Ramos (cell line): ENCODE data around the gene RNFT2.

Source experiments
- in situ Hi-C: fragments of 300-500 bp; cut with MboI; formaldehyde crosslinking; loops from one replicate; pipeline ENCODE4 v1.14.3; 2022; ENCODE audit warnings: low sequenced_read_pairs; ENCODE audit not compliant: unreplicated experiment

RNFT2 gene

DNA sequence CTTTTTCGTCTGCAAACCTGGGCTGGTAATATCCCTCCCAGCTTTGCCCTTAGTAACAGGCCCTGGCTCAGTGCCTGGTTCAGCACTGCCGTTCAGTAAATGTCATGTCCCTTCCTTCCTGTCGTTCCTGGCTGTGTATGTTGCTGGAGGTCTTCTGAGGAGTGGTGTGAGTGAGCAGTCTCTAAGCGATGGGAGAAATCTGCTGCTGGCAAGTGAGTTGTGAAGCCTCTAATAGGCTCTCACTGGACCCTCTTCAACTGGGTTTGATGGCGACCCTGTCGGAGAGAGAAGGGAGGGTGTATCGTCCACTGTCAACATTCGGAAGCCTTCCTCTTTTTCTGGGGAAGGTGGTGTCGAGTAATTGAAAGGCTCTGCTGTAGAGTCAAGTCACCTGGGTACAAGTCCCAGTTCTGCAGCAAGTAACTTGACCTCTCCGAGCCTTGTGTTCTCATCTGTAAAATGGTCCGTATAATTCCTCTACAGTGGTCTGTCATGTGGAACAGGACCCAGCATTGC is 80.3 kb downstream of the RNFT2 start:
- in situ Hi-C loops, result no loop called here

DNA sequence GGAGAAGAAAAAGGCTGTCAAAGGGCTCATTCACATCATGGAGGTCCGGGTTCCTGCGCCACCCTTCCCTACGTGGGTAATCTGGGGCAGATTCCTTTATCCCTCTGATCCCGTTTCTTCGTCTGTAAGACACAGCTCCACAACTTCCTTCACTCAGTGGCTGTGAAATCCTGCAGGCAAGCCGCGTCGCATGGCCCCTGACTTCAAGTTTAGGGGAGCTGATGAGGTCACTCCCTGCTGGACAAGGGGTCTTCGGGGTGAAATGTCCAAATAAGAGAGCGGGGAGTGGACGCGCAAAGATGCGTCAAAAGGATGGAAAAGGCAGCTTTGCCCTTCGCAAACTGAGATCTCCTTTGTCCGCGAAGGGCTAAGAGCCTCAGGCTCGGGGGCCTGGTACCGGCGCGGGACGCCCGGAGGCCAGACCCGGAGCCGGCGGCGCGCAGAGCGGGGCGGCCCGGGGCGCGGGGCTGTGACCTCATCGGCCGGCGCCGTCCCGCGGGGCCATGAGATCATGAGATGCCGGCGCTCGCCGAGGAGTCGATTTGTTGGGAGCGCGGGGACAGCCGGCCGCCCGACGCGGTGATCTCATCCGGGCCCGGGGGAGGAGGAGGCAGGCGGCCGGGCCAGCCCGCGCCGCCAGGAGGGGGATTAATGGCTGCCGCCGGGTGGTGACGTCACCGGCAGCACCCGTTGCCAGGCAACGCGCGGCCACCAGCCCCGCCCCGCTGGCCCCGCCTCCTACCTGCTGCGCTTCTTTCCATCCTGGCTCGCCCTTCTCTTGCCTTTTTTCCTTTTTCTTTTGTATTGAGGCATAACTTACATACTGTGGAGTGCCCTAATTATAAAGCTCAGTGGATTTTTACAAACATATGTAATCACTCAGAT is 81.1 kb downstream of the RNFT2 start:
- in situ Hi-C loops, result no loop called here

DNA sequence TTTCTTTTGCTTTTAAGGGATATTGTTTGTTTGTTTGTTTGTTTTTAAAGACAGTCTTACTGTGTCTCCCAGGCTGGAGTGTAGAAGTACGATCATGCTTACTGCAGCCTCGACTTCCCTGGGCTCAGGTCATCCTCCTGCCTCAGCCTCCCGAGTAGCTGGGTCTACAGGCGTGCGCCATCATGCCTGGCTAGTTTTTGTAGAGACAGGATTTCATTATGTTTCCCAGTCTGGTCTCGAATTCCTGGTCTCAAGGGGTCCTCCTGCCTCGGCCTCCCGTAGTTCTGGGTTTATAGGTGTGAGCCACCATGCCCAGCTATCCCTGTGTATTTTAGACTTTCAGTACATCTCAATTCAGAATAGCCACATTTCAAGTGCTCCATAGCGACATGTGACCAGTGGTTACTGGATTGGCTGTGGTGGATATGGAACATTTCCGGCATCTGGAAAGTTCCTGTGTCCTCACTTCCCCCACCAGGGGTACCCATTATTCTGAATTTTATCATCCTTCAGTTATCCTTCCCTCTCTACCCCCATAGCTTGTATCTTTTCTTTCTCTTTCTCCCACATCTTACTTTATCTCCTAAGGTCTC is 82.0 kb downstream of the RNFT2 start:
- in situ Hi-C loops, result no loop called here

DNA sequence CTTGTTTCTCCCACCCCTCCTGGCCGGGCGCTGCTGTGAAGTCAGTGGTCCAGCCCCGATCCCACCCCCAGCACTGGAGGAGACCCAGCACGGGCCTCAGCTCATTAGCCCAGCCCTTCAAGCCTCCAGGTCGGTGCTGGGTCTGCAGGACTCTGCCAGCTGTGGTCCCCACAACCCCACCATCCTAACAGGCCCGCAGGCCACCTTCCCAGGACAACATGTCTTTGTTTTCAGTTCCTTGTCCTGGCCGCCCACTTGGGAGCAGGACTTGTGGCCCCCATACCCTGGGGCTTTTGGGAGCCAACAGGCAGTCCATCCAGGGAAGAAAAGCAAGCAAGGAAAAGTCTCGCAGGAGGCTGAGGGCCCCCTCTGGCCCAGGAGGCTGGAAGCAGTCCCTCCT is 83.2 kb downstream of the RNFT2 start:
- in situ Hi-C loops, result no loop called here

DNA sequence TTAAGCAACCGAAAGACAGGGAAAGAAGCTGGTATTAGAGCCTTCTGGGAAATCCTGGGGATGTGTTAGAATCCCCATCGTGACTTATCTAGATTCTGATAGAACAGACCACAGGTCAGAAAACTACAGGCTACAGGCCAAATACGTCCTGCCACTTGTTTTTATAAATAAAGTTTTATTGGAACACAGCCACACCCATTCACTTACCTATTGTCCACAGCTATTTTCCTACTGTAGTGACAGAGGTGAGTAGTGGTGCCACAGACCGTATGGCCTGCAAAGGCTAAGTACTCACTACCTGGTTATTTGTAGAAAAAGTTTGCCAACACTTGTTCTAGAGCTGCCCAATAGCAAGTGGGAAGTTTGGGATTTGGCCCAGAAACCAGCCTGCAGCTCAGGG is 89.3 kb downstream of the RNFT2 start:
- in situ Hi-C loops, result no loop called here

DNA sequence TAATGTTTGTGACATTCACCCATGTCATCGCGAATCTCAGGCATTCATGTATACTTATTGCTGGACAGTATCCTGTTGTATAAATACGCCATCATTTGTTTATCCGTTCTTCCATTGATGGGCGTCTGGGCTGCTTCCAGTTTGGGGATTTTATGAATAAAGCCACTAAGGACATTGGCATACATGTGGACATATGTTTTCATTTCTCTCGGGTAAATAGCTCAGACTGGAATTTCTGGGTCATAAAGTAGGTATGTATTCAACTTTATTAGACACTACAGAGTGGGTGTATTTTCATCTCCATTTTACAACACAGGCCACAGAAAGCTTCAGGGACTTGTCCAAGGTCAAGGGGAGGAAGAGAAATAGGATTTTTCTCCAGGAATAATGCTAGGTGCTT is 94.2 kb downstream of the RNFT2 start:
- in situ Hi-C loops, result no loop called here

DNA sequence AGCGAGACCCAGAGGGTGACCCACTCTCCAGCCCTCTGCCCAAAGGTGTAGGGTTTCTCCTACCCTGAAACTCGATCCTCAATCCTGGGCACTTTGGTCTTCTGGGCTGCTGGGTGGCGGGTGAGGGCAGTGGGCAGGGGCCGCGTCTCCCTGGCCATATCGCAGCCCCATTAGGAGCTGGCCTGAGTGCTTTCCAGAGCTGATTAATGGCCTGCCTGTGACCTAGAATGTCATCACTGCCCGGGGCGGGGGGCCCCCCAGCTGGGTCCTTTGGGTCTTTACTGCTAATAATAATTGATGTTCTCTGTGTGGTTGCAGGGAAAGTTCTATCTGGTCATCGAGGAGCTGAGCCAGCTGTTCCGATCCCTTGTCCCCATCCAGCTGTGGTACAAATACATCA is 95.4 kb downstream of the RNFT2 start:
- in situ Hi-C loops, result no loop called here

DNA sequence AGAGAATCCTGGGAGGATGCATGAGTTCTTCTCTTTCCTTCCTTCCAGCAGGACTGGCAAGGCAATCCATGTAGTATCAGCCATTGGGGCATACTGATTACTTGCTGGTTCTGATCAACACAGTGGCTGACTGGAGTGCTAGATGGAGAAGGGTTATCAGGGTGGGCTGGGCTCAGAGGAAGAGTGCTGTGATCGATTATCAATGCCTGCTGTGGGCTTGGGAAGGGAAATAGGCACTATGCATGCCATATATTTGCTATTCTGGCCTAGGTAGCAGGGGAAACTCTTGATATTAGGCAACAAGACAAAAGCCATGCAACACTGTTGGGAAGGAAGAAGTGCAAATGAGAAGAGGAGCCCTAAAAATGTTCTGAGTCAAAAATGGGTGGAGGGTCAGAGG is 97.4 kb downstream of the RNFT2 start:
- in situ Hi-C loops, result no loop called here

DNA sequence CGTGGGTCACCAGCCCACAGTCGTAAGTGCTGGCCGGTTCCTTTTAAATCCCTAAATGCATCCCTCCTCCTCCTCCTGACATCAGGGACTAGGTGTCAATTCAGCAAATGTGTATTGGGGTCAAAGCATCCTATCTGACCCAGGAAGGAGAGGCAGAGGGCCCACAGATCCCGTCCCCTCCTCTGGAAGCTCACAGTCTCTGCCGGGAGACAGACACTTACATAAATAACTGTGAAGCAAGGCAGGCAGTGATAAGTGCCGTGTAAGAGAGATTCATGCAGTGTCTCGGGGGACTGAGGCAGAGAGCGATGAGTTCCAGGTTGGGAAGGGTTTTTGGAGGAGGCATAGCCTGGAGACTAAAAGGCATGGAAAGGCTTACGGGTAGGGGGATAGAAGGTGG is 99.0 kb downstream of the RNFT2 start:
- in situ Hi-C loops, result no loop called here

DNA sequence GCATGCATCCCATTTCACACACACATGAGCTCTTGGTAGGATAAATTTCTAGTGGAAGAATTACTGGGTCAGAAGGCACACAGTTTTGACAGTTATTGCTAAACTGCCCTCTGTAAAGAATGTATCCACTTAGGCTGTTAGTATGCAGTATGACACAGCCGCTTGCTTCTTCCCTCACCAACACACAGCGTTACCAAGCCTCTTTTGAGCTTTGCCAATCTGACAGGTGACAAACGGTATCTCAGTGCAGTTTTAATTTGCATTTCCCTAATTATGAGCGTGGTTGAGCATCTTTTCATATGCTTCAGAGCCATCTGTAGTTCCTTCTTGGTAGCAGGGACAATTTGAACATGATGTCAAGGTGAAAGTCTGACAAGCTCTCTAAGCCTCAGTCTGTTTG is 100.2 kb downstream of the RNFT2 start:
- in situ Hi-C loops, result no loop called here

DNA sequence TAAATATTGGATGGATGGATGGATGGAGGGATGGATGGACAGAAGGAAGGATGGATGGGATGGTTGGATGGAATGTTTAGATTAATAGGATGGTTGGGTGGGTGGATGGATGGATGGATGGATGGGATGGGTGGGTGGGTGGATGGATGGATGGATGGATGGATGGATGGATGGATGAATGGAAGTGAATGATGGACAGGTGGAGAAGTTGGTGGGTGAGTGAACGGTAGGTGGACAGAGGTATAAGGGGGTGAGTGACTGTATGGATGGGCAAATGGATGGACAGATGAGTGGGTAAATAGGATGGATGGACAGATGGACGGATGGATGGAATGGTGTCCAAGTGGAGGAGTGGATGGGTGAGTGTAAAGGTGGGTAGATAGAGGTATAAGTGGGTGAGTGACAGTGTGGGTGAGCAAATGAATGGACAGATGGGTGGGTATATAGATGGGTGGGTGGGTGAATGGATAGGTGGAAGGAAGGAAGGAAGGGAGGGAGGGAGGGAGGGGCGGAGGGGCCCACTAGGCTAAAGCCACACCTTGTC is 101.2 kb downstream of the RNFT2 start:
- in situ Hi-C loops, result no loop called here

DNA sequence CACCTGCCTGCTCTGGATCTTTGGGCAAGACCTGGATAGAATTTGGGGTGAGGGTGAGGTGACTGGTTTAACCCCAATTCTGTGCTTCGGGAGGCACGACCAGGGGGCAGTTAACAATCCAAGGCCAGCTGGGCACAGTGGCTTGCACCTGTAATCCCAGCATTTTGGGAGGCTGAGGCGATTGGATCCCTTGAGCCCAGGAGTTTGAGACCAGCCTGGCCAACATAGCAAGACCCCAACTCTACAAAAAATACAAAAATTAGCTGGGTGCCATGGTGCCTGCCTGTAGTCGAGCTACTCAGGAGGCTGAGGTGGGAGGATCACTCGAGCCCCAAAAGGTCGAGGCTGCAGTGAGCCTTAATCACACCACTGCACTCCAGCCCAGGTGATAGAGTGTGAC is 105.0 kb downstream of the RNFT2 start:
- in situ Hi-C loops, result no loop called here

DNA sequence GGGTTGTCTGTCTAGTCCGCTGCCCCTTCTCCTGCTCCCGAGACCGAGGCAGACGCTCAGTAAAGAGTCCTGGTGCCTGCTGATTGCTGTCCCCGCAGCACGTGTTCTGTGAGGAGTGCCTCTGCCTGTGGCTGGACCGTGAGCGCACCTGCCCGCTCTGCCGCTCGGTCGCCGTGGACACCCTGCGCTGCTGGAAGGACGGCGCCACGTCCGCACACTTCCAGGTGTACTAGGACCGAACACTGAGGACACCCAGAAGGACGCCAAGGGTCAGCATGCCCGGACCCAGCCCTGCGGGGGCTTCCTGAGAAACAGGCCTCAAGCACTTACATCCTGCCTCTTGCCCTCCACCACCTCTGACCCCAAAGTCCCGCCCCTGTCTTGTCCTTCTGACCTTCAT is 111.1 kb downstream of the RNFT2 start:
- in situ Hi-C loops, result no loop called here

DNA sequence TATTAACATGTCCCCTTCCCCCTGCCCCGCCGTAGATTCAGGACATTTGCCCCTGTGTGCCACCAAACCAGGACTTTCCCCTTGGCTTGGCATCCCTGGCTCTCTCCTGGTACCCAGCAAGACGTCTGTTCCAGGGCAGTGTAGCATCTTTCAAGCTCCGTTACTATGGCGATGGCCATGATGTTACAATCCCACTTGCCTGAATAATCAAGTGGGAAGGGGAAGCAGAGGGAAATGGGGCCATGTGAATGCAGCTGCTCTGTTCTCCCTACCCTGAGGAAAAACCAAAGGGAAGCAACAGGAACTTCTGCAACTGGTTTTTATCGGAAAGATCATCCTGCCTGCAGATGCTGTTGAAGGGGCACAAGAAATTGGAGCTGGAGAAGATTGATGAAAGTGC is 114.2 kb downstream of the RNFT2 start:
- in situ Hi-C loops, result no loop called here

DNA sequence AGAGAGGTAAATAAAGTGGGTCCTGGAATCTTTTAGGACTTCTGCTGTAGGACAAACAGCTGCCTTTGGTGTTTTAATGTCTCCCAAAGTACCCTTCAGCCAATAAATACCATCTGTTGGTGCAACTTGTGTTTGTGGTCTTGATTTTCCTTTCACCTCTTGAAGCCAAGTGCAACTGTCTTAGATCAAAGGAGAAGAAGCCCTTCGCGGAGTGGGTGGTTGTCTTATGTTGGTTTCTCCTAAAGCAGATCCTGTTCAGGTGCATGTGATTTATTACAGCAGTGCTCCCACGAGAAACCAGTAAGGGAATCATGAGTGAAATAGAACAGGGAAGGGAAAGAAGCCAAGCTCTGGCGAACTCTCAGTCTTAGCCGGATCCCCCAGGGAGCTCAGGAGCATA is 115.4 kb downstream of the RNFT2 start:
- in situ Hi-C loops, result no loop called here

DNA sequence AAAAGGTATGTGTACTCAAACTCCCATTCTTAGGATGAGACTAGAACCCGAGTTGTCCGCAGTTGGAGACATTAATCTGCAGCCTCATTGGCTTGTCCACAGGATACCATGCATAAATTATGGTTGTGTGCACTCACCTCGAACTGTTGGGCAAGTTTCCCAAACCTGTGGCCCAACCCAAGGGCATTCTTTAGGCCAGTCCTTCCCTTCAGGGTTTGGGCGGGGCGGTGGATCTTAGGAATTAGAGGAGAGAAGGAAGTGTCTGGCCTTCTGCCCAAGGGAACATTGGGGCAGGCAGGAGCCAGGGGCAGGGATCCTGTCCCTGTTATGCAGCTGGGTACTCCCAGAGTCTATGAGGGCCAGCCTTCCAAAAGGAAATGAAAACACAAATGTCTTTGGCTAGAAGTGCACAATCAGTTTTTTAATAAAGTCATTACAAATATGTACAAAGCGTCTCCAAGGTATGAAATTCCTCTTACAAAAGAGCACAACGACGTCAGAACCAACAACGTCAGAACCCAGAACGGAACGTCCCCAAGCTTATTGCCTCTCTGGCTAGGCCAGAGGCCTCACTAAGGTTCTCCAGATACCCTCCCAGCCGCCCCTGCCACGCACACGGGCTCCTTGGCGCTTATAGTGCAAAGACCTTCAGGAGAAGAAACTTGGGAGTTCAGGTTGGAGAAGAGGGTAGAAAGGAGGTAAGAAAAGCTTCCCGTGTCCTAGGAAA is 117.8 kb downstream of the RNFT2 start:
- in situ Hi-C loops, result no loop called here

DNA sequence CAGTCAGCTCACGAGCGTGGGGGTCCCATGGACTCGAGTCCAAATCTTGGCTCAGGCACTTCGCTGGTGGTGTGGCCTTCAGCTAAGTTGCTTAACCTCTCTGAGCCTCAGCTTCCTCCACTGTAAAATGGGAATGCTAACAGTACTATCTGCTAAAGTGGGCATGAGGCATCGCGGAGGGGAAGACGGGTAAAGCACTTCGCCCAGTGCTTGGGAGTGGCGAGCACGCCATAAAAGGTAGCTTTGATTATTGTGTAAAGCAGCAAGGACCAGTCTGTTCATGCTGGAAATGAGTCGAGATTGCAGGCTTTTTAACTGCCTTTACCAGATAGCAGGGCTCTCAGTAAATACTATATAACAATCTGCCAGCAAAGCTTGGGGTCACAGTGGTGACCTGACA is 118.6 kb downstream of the RNFT2 start:
- in situ Hi-C loops, result no loop called here

DNA sequence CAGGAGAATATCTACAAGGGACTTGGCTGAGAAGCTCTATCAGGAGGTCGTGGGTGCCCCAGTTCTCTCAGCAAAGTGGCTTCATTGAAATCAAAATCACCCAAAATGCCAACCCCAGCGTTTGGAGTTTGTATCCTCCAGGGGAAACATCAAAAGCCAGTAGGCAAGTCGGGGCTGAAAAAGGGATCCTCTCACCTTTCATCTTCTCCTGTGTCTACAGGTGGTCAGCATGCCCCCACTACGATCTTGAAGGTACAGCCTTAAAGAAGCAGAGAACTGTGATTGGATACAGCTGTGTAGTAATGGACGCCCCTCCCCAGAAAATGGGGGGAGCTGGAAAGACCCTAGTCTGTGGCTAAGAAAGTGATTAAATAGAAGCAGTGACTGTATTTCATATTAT is 121.0 kb downstream of the RNFT2 start:
- in situ Hi-C loops, result no loop called here

DNA sequence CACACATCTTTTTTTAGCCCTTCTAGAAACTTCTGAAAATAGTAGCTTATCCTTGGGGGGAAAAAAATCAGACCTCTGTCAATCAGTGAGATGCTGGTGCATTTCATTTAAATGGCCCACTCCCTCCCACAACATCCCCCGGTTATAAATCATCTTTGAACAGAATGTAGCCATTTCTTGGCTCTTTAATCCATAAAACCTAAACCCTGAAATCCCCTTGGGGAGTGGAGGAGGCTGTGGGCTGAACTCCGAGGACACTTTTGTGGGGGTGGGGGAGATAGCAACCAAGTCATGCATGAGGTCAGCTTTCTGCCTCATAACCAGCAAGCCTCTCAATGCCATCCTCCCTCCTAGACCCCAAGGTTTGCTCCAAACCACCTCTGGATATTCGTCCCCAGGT is 122.1 kb downstream of the RNFT2 start:
- in situ Hi-C loops, result no loop called here

DNA sequence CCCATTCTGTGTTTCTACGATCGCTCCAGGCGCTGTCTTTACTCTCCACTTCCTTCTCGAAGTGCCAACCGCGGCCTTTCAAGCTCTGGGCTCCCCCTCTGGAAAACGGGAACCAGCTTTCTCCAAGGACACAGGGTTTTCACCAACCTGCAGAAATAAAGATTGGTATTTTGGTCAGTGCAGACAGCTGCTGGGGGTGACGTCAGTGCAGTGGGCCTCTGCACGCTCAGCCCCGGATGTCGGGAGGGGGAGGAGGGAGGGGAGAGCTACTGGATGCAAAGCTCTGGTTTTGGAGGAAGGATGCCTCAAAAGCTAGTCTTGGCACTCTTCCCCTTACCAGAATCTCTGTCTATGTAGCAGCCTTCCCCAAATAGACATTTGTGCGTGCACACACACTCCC is 123.2 kb downstream of the RNFT2 start:
- in situ Hi-C loops, result no loop called here

DNA sequence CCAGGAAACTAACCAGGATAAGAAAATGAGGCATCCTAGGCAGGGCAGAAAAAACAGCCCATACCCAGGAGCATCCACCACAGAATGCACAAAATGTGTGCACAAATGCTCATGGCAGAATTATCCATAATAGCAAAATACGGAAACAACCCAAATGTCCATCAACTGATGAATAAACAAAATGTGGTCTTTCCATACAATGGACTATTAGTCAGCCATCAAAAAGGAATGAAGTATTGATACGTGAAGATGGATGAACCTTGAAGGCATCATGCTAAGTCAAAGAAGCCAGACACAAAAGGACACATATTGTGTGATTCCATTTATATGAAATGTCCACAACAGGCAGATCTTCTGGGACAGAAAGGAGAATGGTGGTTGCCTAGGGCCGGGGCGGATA is 124.1 kb downstream of the RNFT2 start:
- in situ Hi-C loops, result no loop called here
